Liver (tissue), 9 donors: ENCODE results near the gene NXT1. TPM values are rescaled to one million over a fixed set of nuclear protein-coding genes. Genes with fewer than 3 reads are reported as not detected.
A peak's percentile ranks its signal among the peaks of the same experiment; 100 is the strongest.

Experiments used
- DNase-seq: peaks from one replicate; pipeline ENCODE4 v3.0.0-alpha.2; 2017; ENCODE audit warnings: low spot score
- H3K27ac ChIP-seq, 2 donors: one replicate each; pipeline ENCODE4 v1.7.0; 2013; ENCODE audit warnings: inconsistent platforms in 2 of 2, low read length in 2 of 2, control low read depth in 1 of 2, low read depth in 1 of 2, mild to moderate bottlenecking in 1 of 2
- H3K27me3 ChIP-seq, 4 donors: one replicate each; pipeline versions ENCODE4 v1.6.1 to v1.7.0; 2013; ENCODE audit warnings: low read length in 3 of 4, inconsistent platforms in 1 of 4, mild to moderate bottlenecking in 1 of 4, moderate library complexity in 1 of 4; ENCODE audit not compliant: control insufficient read depth in 4 of 4, insufficient read depth in 4 of 4
- H3K36me3 ChIP-seq, 4 donors: one replicate each; pipeline versions ENCODE4 v1.6.1 to v1.7.0; 2013; ENCODE audit warnings: low read length in 3 of 4, mild to moderate bottlenecking in 3 of 4, low read depth in 1 of 4, moderate library complexity in 1 of 4; ENCODE audit not compliant: control insufficient read depth in 4 of 4, insufficient read depth in 3 of 4
- H3K4me1 ChIP-seq, 4 donors: one replicate each; pipeline versions ENCODE4 v1.6.1 to v1.7.0; 2013; ENCODE audit warnings: low read length in 3 of 4, mild to moderate bottlenecking in 3 of 4, moderate library complexity in 1 of 4; ENCODE audit not compliant: control insufficient read depth in 4 of 4, insufficient read depth in 4 of 4
- H3K4me3 ChIP-seq, 3 donors: one replicate each; pipeline versions ENCODE4 v1.6.1 to v1.7.0; 2013; ENCODE audit warnings: low read length in 3 of 3, control low read depth in 1 of 3, low read depth in 1 of 3, mild to moderate bottlenecking in 1 of 3
- H3K9ac ChIP-seq, 2 donors: one replicate each; pipeline ENCODE4 v1.7.0; 2013; ENCODE audit warnings: low read length in 2 of 2, mild to moderate bottlenecking in 2 of 2, moderate library complexity in 2 of 2, control low read depth in 1 of 2, low read depth in 1 of 2
- H3K9me3 ChIP-seq, 4 donors: one replicate each; pipeline versions ENCODE4 v1.6.1 to v1.7.0; 2013; ENCODE audit warnings: low read length in 3 of 4; ENCODE audit not compliant: control insufficient read depth in 4 of 4
- CTCF ChIP-seq: fragments of 150-350 bp; IDR thresholded peaks from 2 replicates; pipeline ENCODE4 v1.5.1; 2017; ENCODE audit warnings: improper control_type of control experiment, low read depth, low read length; ENCODE audit not compliant: missing input control
- EGR1 ChIP-seq, 2 donors: IDR thresholded peaks; 2 replicates each; pipeline ENCODE4 v1.6.1; 2016 to 2018; ENCODE audit warnings: antibody characterized with exemption in 2 of 2, low read depth in 2 of 2
- FOXA1 ChIP-seq: IDR thresholded peaks from 2 replicates; pipeline ENCODE4 v1.6.1; 2016; ENCODE audit warnings: antibody characterized with exemption
- FOXA2 ChIP-seq: IDR thresholded peaks from 2 replicates; pipeline ENCODE4 v1.6.1; 2016; ENCODE audit warnings: antibody characterized with exemption
- GABPA ChIP-seq, 2 donors: IDR thresholded peaks in 1 of 2; conservative IDR thresholded peaks in 1 of 2; 2 replicates each; pipeline ENCODE4 v1.6.1; 2016; ENCODE audit warnings: antibody characterized with exemption in 2 of 2, mild to moderate bottlenecking in 1 of 2, moderate library complexity in 1 of 2
- HNF4A ChIP-seq, 2 donors: conservative IDR thresholded peaks; 2 replicates each; pipeline ENCODE4 v1.6.1; 2016; ENCODE audit warnings: antibody characterized with exemption in 2 of 2, mild to moderate bottlenecking in 2 of 2
- HNF4G ChIP-seq: IDR thresholded peaks from 2 replicates; pipeline ENCODE4 v1.6.1; 2016; ENCODE audit warnings: antibody characterized with exemption
- JUND ChIP-seq, 2 donors: IDR thresholded peaks; 2 replicates each; pipeline ENCODE4 v1.6.1; 2016; ENCODE audit warnings: antibody characterized with exemption in 2 of 2
- NR2F2 ChIP-seq: IDR thresholded peaks from 2 replicates; pipeline ENCODE4 v1.6.1; 2016; ENCODE audit warnings: antibody characterized with exemption
- RAD21 ChIP-seq, 2 donors: IDR thresholded peaks; 2 replicates each; pipeline ENCODE4 v1.6.1; 2016; ENCODE audit warnings: antibody characterized with exemption in 2 of 2, mild to moderate bottlenecking in 2 of 2
- RXRA ChIP-seq, 2 donors: IDR thresholded peaks; 2 replicates each; pipeline ENCODE4 v1.6.1; 2017 to 2018; ENCODE audit warnings: antibody characterized with exemption in 2 of 2, mild to moderate bottlenecking in 1 of 2
- SP1 ChIP-seq: IDR thresholded peaks from 2 replicates; pipeline ENCODE4 v1.6.1; 2018; ENCODE audit warnings: antibody characterized with exemption, mild to moderate bottlenecking
- TAF1 ChIP-seq: conservative IDR thresholded peaks from 2 replicates; pipeline ENCODE4 v1.6.1; 2016; ENCODE audit warnings: antibody characterized with exemption, mild to moderate bottlenecking
- YY1 ChIP-seq: IDR thresholded peaks from 2 replicates; pipeline ENCODE4 v1.6.1; 2016; ENCODE audit warnings: antibody characterized with exemption, mild to moderate bottlenecking
- ZBTB33 ChIP-seq: IDR thresholded peaks from 2 replicates; pipeline ENCODE4 v1.6.1; 2016; ENCODE audit warnings: antibody characterized with exemption
- WGBS: extraction: QIAGEN DNeasy Blood & Tissue Kit; methylation state at CpG from one replicate; pipeline ENCODE4 v1.1.7; 2013; 5-methylcytosine and 5-hydroxymethylcytosine counted together
- polyA plus RNA-seq, 2 donors: library from polyadenylated mRNA; stranded (reverse) in 1 of 2; unstranded in 1 of 2; fragments of 200-250 nt in 1 of 2; fragments of >200 nt in 1 of 2; fragmentation: Nextera tagmentation in 1 of 2; extraction: Ambion mirVana in 1 of 2; gene quantifications; one replicate each; pipeline versions ENCODE4 v1.2.1 to v1.2.3, GENCODE V29; 2013 to 2015
- total RNA-seq, 2 donors: library from RNA; depleted of rRNA; stranded (reverse); fragments of >200 nt; gene quantifications; one replicate each; pipeline ENCODE4 v1.2.3, GENCODE V29; 2014
- TF ChIP-seq, protein P1 (sequence below): IDR thresholded peaks from 2 replicates; pipeline ENCODE4 v1.6.1; 2016; ENCODE audit warnings: antibody characterized with exemption, mild to moderate bottlenecking
- TF ChIP-seq, protein P2 (sequence below): IDR thresholded peaks from 2 replicates; pipeline ENCODE4 v1.6.1; 2016; ENCODE audit warnings: antibody characterized with exemption
- donor health status: healthy.
- donor health status: healthy.
- donor health status: healthy.
- donor health status: healthy.
- donor health status: healthy.

Gene NXT1
- total and polyA plus RNA-seq, 4 donors = 5.7 to 9.6 (median 8.8) TPM

- no peaks in the 10 kb centered on the region for H3K36me3 ChIP-seq
- no peak overlapping the region for H3K27ac ChIP-seq
- TF ChIP-seq GABPA (IDR thresholded peaks at IDR 0.05 in 1 of 2, conservative IDR thresholded peaks at IDR 0.05 in 1 of 2) = no peak
- TF ChIP-seq TAF1 = no peak
- no peaks in the 10 kb centered on the region for H3K4me1 ChIP-seq
- no peaks in the 10 kb centered on the region for H3K9me3 ChIP-seq
- H3K9ac ChIP-seq = no peak overlapping the region
- no peaks in the 10 kb centered on the region for H3K27me3 ChIP-seq
- H3K4me3 ChIP-seq = no peak overlapping the region
- WGBS = 76% methylated on average over 13 of the region's 13 CpGs
- no peak for DNase-seq
These were observed 10.6 kb upstream of the NXT1 start for GRCh38 chr20:23339986-23340385.

DNA sequence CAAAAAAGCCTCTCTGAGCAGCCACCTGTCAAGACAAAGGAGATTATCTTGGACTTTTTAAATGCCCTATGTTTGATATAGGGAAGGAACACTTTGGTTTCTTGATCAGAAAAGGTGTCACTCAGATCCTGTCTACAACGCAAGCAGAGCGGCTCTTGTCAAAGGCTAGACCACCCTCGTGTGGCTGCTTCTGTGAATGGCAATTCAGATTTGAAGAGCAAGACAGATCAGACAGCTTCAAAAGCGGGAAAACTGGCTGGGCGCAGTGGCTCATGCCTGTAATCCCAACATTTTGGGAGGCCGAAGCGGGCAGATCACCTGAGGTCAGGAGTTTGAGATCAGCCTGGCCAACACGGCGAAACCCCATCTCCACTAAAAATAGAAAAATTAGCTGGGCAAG, 10.1 kb upstream of the NXT1 start:
- Histone ChIP-seq H3K9ac (no peak overlapping the region), H3K4me3 (no peak overlapping the region), H3K9me3 (no peaks in the 10 kb centered on the region), H3K27me3 (no peaks in the 10 kb centered on the region), H3K36me3 (no peaks in the 10 kb centered on the region), H3K27ac (no peak overlapping the region), H3K4me1 (no peaks in the 10 kb centered on the region)
- TF ChIP-seq ZBTB33 (no peak), RXRA (IDR thresholded peaks at IDR 0.05) (no peak), GABPA (IDR thresholded peaks at IDR 0.05 in 1 of 2, conservative IDR thresholded peaks at IDR 0.05 in 1 of 2) (no peak), JUND (IDR thresholded peaks at IDR 0.05) (no peak), CTCF (peak; percentile 45), EGR1 (IDR thresholded peaks at IDR 0.05; ENCODE audit: low read depth in 2 of 2) (no peak), YY1 (no peak), HNF4A (conservative IDR thresholded peaks at IDR 0.05) (no peak), TAF1 (no peak), RAD21 (IDR thresholded peaks at IDR 0.05) (peak; percentile 75 to 84), HNF4G (no peak), NR2F2 (no peak), SP1 (no peak), FOXA2 (no peak), FOXA1 (no peak)
- TF ChIP-seq, protein P1, sequence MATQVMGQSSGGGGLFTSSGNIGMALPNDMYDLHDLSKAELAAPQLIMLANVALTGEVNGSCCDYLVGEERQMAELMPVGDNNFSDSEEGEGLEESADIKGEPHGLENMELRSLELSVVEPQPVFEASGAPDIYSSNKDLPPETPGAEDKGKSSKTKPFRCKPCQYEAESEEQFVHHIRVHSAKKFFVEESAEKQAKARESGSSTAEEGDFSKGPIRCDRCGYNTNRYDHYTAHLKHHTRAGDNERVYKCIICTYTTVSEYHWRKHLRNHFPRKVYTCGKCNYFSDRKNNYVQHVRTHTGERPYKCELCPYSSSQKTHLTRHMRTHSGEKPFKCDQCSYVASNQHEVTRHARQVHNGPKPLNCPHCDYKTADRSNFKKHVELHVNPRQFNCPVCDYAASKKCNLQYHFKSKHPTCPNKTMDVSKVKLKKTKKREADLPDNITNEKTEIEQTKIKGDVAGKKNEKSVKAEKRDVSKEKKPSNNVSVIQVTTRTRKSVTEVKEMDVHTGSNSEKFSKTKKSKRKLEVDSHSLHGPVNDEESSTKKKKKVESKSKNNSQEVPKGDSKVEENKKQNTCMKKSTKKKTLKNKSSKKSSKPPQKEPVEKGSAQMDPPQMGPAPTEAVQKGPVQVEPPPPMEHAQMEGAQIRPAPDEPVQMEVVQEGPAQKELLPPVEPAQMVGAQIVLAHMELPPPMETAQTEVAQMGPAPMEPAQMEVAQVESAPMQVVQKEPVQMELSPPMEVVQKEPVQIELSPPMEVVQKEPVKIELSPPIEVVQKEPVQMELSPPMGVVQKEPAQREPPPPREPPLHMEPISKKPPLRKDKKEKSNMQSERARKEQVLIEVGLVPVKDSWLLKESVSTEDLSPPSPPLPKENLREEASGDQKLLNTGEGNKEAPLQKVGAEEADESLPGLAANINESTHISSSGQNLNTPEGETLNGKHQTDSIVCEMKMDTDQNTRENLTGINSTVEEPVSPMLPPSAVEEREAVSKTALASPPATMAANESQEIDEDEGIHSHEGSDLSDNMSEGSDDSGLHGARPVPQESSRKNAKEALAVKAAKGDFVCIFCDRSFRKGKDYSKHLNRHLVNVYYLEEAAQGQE = no peak
- TF ChIP-seq, protein P2, sequence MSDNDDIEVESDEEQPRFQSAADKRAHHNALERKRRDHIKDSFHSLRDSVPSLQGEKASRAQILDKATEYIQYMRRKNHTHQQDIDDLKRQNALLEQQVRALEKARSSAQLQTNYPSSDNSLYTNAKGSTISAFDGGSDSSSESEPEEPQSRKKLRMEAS = no peak
- no peak for DNase-seq
- 50% methylated on average over 9 of the region's 9 CpGs for WGBS
